Measurements from ENCODE around the gene UPP1.
"Not testable (repeated sequence)": the region's sequence is repeated elsewhere in the genome, so short reads cannot be mapped to it uniquely, and the experiment has no call there.

The UPP1 gene

DNA sequence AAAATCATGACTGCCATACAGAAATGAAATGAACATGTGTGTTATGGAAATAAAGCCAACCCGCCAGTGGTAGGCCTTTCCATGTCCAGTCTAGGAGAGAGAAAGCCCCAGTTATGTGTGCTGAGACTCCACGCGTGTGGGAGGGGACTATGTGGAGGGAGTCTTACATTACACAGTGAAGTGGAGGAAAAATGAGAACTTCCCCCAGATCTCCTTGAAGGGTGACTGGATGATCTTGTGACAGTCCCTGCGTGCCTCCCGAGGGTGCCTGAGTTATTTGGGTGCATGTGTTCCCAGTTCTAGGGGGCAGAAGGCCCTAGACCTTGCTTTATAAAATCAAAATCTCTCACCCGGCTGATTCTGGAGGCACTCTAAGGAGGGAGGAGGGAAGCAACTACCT lies 24.2 kb downstream of the UPP1 start:
- no peak for DNase-seq

DNA sequence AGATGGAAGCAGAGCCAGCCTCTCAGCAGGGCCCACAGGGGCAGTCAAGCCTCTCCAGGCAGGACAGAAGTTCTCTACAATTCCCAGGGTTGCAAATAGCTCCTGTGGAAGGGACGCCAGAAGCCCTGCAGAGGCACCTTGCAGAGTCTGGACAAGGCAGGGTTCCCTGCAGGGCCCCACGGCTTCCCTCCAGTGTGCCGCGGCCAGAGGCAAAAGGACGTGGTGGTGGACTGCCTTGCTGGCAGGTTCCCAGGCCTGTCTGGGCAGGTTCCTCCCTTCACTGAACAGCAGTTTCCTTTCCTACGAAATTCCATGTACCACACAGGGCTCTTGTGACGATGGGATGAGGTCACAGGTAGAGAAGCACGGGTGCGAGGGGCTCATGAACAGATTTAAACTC lies 25.1 kb downstream of the UPP1 start:
- DNase-seq = no peak

DNA sequence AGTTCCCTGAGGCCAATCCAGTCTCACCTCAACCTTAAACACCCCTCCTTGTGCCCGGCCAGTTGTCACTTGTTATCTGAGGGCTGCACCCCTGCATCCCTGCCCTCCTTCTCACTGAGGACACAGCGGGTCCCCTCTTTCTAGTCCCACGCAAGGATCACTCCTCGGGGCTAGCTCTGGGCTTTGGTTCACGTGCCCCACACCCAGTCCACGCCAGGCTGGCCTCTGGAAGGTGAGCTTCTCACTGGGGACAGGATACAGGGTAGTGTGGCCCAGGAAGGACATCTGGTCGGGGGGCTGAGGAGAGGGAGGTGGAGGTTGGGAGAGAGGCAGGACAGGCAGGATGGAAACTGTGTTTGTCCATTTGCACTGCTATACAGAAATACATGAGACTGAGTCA lies 25.5 kb downstream of the UPP1 start:
- no peak for DNase-seq

DNA sequence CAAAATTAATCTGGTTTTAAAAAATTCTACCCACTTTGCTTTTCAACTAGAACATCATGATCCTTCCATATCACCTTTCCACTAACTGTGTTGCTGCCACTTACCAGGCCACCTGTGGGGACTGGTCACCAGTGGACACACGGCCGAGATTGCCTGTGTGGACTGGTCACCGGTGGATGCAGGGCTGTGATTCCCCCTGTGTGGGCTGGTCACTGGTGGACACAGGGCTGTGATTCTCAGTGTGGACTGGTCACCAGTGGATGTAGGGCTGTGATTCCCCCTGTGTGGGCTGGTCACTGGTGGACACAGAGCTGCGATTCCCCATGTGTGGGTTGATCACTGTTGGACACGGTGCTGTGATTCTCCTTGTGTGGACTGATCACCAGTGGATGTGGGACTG lies 27.0 kb downstream of the UPP1 start:
- DNase-seq = no peak

DNA sequence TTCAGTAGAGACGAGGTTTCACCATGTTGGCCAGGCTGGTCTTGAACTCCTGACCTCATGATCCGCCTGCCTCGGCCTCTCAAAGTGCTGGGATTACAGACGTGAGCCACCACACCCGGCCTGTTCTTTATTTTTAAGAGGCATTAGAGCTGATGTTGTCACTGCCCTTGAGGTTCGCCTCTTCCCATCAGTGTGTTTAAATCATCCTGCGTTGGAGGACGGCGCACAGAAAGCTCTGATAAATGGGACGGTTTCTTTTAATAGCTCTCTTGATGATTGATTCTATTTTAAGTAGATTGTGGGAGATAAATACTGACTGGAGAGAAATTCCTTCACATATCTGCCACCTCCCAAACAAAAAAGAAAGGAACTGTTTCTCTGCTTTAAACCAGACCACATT lies 29.0 kb downstream of the UPP1 start:
- DNase-seq = no peak

DNA sequence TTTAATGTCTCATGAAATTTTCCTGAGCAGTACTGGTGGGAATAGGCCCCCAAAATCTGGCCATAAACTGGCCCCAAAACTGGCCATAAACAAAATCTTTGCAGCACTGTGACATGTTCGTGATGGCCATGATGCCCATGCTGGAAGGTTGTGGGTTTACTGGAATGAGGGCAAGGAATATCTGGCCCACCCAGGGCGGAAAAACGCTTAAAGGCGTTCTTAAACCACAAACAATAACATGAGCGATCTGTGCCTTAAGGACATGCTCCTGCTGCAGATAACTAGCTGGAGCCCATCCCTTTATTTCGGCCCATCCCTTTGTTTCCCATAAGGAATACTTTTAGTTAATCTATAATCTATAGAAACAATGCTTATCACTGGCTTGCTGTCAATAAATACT lies 31.5 kb downstream of the UPP1 start:
- not testable (repeated sequence) for DNase-seq

DNA sequence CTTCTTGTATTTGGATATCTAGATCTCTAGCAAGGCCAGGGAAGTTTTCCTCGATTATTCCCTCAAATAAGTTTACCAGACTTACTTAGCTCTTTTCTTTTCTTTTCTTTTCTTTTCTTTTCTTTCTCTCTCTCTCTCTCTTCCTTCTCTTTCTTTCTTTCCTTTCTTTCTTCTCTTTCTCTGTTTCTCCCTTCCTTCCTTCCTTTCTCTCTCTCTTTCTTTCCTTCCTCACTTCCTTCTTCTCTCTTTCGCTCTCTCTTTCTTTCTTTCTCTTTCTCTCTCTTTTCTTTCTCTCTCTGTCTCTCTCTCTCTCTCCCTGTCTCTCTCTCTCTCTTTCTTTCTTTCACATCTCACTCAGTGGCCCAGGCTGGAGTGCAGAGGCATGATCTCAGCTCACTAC lies 37.0 kb downstream of the UPP1 start:
- no peak for DNase-seq

DNA sequence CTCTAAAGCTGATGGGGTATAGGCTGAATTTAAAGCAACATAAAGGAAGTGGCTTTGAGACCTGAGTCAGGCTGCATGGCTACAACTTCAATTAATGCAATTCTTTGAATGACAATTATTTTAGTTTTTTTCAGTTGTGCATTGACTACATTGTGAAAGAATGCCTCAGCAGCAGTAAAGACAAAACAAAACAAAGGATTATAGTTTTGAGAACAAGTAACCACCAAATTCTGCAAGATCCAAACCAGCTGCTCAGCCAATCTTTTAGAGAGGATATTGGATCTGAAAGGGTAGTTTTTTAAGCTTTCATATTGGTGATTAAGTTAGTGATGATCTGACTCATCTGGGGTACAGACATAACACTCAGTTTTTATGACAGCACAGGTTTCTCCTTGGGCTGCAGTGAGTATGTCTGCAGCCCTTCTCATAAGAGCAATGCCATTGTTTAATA lies 41.6 kb downstream of the UPP1 start:
- no peak for DNase-seq

DNA sequence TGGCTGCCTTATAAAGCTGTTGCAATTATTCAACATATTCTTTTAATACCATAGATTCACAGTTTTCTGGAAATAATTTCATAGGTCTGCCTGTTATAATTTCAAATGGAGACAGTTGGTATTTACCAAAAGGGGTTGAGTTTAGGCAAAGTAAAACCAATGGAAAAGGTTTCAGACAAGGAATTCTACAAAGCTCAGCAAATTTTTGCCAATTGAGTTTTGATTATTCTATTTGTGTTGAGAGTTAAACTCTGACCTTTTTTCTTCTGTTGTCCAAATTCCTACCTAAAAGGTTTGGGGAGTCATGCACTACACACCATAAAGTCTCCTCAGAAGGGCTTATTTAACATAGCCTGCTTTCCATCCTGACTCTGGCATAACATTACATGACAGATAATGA lies 43.7 kb downstream of the UPP1 start:
- no peak for DNase-seq

DNA sequence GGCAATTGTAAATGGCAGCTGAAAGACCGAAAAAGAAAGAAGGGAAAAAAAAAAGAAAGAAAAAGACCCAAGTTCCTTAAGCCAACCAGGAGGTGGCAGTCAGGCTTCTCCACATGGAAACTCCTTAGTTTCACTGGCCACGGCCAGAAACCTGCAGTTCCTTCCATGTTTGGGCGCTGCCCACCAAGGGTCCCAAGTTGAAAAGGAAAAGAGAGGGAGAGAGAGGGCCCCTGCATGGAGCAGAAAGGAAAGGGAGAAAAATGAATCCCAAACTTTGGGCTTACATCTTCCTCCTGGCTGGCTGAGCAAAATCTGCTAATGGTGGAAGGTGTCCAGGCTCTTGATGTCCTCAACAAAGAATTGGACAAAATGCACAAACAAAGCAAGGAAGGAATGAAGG lies 50.4 kb downstream of the UPP1 start:
- DNase-seq = no peak

DNA sequence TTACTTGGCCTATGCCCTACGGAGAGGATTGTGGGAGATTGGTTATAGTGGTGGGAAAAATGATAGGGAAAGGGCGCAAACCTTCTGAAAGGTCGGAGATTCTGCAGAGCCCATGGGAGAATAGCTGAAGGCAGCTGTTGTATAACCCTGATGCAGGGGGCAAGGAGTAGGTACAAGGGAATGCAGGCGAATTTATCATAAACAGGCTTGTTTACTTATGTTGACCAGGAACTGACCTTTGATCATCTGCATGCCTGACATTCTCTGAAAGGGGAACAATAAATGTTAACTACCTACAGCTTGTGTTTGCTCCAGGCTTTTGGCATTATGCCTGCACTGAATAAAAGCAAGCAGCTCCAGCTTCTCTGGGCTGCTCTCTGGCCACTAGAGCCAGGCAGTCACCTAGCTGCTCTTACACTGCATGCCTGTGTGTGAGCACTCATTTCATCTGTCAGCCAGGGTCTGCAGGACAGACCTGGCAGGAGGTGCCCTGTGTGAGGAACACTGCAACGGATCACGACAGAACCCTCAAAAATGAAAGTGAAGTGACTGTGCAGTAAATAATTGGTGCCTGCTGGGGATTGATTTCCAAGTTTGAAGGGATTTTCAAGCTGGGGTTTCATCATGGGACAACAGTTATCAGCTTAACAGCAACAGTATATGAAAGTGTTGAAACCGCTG lies 51.1 kb downstream of the UPP1 start:
- no peak for DNase-seq

DNA sequence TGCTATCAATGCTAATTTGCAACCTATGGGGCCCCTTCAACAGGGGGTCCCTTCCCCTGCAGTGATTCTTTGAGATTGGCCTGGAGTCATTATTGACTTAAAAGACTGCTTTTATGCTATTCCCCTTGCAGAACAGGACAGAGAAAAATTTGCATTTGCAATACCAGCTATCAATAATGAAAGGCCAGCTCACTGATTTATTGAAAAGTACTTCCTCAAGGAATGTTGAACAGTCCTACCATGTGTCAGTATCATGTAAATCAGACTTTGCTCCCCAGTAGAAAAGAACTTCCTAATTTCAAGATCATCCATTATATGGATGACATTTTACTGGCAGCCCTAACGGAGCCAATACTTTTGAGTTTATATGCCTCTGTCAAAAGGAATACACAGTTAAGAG lies 52.5 kb downstream of the UPP1 start:
- DNase-seq = no peak

DNA sequence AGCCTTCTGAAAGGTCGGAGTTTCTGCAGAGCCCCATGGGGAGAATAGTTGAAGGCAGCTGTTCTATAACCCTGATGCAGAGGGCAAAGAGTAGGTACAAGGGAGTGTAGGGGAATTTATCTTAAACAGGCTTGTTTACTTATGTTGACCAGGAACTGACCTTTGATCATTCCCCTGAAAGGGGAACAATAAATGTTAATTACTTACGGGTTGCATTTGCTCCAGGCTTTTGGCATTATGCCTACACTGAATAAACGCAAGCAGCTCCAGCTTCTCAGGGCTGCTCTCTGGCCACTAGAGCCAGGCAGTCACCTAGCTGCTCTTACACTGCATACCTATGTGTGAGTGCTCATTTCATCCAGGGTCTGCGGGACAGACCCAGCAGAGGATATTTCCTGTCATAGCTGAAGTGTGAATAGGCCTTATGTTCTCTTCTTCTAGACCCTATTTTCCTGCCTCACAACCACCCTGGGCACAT lies 55.3 kb downstream of the UPP1 start:
- no peak for DNase-seq

DNA sequence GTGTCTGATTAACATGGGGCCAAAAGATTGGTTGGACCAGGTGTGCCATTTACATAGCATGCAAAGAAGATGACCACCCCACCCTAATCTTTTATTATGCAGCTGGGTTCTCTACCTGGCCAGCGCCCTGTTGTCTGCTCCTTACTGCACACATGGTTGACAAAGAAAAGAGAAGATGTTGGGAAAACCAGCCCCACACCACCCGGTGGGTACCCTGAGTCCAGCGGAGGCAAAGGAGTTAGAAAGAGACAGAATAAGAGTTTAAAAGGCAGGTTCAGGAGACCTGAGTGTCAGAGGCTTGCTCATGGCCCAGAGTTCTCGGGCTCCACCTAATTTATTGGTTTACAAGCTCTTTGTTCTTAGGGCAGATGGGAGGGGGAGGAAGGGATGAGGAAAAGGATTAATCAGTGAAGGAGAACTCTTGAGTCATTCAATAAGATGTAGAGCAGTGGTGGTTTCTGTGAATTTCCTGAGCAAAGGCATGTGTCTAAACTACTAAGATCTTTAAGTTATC lies 58.1 kb downstream of the UPP1 start:
- no peak for DNase-seq

DNA sequence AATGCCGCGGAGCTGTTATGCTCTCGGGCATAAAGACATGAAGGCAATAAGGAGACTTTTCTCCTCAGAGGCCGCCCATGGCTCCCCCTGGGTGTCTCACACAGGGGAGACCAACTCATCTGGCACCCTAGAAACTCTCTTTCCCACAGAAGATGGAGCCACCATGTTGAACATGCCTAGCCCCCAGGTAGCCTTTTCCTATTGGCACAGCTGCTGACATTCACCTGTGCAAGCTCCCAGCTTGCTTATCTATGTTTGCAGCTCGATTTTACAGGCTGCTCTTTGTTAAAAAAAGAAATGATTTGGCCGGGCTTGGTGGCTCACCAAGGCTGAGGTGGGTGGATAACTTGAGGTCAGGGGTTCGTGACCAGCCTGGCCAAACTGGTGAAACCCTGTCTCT lies 58.6 kb downstream of the UPP1 start:
- not testable (repeated sequence) for DNase-seq

DNA sequence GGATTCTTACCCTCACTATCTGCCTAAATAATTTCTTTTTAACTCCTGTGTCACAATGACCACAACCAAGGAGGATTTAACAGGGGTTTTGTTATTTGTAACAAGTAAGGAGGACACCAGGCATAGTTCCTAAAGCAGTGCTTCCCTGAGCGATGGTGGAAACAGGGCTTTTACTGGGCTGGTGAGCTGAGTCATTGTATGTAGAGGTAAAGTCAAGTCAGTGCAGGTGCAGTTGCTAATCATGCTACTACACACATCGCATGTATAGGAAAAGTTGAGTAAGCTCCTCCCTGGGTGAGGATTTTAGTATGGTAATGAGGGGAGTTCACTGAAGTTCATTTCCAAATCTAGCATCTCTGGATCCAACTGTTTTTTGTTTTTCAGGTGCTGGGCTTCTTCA lies 59.2 kb downstream of the UPP1 start:
- no peak for DNase-seq

DNA sequence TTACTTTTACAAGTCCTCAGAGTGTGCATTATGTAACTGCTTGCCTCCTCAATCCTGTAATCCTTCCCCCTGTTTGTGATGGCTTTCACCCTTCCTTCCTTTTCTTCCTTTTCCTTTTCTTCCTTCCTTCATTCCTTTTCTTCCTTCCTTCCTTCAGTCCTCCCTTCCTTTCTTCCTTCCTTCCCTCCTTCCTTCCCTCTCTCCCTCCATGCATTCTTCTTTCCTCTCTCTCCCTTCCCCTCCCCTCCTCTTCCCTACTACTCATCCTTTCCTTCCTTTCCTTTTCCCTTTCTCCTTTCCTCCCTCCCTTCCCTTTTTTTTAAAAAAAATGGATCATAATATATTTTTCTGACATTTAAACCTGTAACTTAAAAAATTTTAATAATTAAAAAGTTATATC lies 60.0 kb downstream of the UPP1 start:
- no peak for DNase-seq

DNA sequence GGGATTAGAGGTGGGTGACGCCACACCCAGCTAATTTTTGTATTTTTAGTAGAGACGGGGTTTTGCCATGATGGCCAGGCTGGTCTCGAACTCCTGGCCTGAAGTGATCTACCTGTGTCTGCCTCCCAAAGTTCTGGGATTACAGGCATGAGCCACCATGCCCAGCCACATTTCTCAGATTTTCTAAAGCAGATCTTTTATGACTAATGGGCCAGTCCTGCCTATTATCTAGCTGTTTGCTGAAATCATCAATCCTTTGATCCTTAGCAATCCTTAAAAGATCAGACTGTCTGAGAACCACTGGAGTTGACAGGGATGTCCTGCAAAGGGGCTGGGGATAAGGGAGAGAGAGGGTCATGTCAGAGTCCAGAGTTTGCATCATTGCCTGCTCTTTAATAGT lies 61.0 kb downstream of the UPP1 start:
- no peak for DNase-seq

DNA sequence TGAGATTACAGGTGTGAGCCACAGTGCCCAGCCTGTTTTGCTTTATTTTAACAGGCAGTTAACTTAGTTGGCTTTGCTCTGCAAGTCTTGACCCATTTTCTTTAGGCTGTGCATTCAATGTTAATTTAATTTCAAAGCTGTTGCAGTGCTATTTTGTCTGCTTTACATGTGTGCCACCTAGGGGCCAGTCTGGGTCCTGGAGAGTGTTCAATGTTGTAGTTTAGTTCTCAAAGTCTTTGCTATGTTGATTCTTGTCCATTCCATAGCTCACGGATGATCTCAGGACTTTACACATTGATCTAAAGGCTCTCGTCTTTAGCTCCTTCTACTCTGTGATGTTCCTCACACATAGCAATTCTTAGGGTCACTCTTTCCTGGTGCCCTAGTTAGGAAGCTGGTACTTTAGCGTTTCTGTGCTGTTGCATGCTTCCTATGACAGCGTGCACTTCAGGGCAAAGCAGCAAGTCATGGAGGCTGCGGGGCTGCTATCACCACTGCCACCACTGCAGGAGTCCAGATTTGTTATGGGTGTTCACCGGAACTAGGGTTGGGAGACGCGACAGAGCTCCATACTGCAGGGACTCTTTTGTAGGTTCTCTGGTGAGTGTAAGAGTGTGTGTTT lies 65.8 kb downstream of the UPP1 start:
- DNase-seq = peak; percentile 13

All from activated naive CD4-positive, alpha-beta T cell treated with anti-CD3 and anti-CD28 coated beads, Interleukin-2, amount 50 U/mL, for 16 hours (primary cell).